Endothelial cell of umbilical vein (primary cell): Measurements from ENCODE around the gene BHLHE23. TPM values are rescaled to one million over a fixed set of nuclear protein-coding genes. Genes with fewer than 3 reads are reported as not detected.
"Not testable (repeated sequence)": the region's sequence is repeated elsewhere in the genome, so short reads cannot be mapped to it uniquely, and the experiment has no call there.

Experiments
- BruUV-seq: library from RNA; stranded (reverse); fragments of 400-500 nt; replicated peaks from 2 replicates; lab custom pipeline; 2021; lab: Mats Ljungman, UMichigan
- CTCF ChIA-PET: fragments of 300-600, 350-600 bp; sonication (Branson Sonifier 250); formaldehyde crosslinking; loops from one replicate; lab custom pipeline; 2021; ENCODE audit warnings: antibody characterized with exemption, inconsistent platforms; lab: Charles Lee
- POLR2A ChIA-PET: fragments of 300-600, 350-600 bp; sonication (Branson Sonifier 250); formaldehyde crosslinking; loops from one replicate; lab custom pipeline; 2021; ENCODE audit warnings: antibody characterized with exemption, inconsistent platforms; lab: Charles Lee
- DNase-seq: peaks from one replicate; pipeline ENCODE4 v3.0.0-alpha.2; 2011; ENCODE audit warnings: low read depth, low spot score
- FAIRE-seq: peaks from 2 replicates; lab custom pipeline; 2011; peaks lifted over from hg19 to GRCh38; lab: Jason Lieb, UNC
- H2AFZ ChIP-seq: 2 replicates; pipeline ENCODE4 v1.6.0; 2012; ENCODE audit warnings: low read depth, low read length, control low read depth, inconsistent platforms
- H3K27ac ChIP-seq: 2 replicates; pipeline ENCODE4 v1.5.1; 2011; ENCODE audit warnings: low read depth, mild to moderate bottlenecking, control low read depth, low read length, moderate library complexity; ENCODE audit not compliant: insufficient read depth
- H3K27me3 ChIP-seq, 2 experiments: 2 replicates each; pipeline versions ENCODE4 v1.6.0 to v1.6.1; 2011; ENCODE audit warnings: low read length in 2 of 2, mixed read lengths in 1 of 2; ENCODE audit not compliant: control insufficient read depth in 2 of 2, insufficient read depth in 2 of 2
- H3K36me3 ChIP-seq, 2 experiments: 2 replicates in 1 of 2; 3 replicates in 1 of 2; pipeline ENCODE4 v1.5.1; 2011; ENCODE audit warnings: low read length in 2 of 2, mild to moderate bottlenecking in 1 of 2, moderate library complexity in 1 of 2; ENCODE audit not compliant: control insufficient read depth in 2 of 2, insufficient read depth in 2 of 2; ENCODE audit errors: extremely low read depth in 1 of 2
- H3K4me1 ChIP-seq: 3 replicates; pipeline ENCODE4 v1.5.1; 2011; ENCODE audit warnings: mild to moderate bottlenecking, low read length; ENCODE audit not compliant: control insufficient read depth, insufficient read depth; ENCODE audit errors: extremely low read depth
- H3K4me2 ChIP-seq: 2 replicates; pipeline ENCODE4 v1.6.1; 2011; ENCODE audit warnings: low read length, control low read depth, mixed read lengths; ENCODE audit not compliant: insufficient read depth
- H3K4me3 ChIP-seq, 3 experiments: fragments of 200-600 bp in 1 of 3; sonication (generic), shearing (Covaris generic) in 1 of 3; replicated peaks in 1 of 3; 2 replicates each; pipeline ENCODE4 v1.5.1; 2011 to 2016; ENCODE audit warnings: control low read depth in 3 of 3, low read length in 3 of 3, mild to moderate bottlenecking in 2 of 3, inconsistent platforms in 1 of 3, low read depth in 1 of 3, moderate library complexity in 1 of 3; ENCODE audit not compliant: insufficient read depth in 1 of 3
- H3K79me2 ChIP-seq: 2 replicates; pipeline ENCODE4 v1.6.0; 2012; ENCODE audit warnings: low read length, inconsistent platforms; ENCODE audit not compliant: control insufficient read depth, insufficient read depth
- H3K9ac ChIP-seq: replicated peaks from 2 replicates; pipeline ENCODE3; 2011; ENCODE audit warnings: low read length, control low read depth; ENCODE audit not compliant: insufficient read depth; ENCODE audit errors: extremely low read depth
- H3K9me1 ChIP-seq: replicated peaks from 3 replicates; pipeline ENCODE4 v1.6.0; 2011; ENCODE audit warnings: mild to moderate bottlenecking, low read length; ENCODE audit not compliant: control insufficient read depth, insufficient read depth; ENCODE audit errors: extremely low read depth
- H3K9me3 ChIP-seq: replicated peaks from 2 replicates; pipeline ENCODE4 v1.5.1; 2012; ENCODE audit warnings: low read length, inconsistent platforms; ENCODE audit not compliant: control insufficient read depth, insufficient read depth
- H4K20me1 ChIP-seq: replicated peaks from 2 replicates; pipeline ENCODE3; 2011; ENCODE audit warnings: mild to moderate bottlenecking, low read length; ENCODE audit not compliant: control insufficient read depth, insufficient read depth; ENCODE audit errors: extremely low read depth
- EZH2 ChIP-seq: IDR thresholded peaks from 2 replicates; pipeline ENCODE4 v1.6.1; 2012; ENCODE audit warnings: borderline replicate concordance, low read depth, mild to moderate bottlenecking, moderate library complexity, low read length, inconsistent platforms; ENCODE audit not compliant: severe bottlenecking
- FOS ChIP-seq: IDR thresholded peaks from 2 replicates; pipeline ENCODE4 v1.6.1; 2011; ENCODE audit warnings: mild to moderate bottlenecking, low read length, moderate library complexity, borderline replicate concordance; ENCODE audit not compliant: insufficient read depth
- GATA2 ChIP-seq: IDR thresholded peaks from 2 replicates; pipeline ENCODE4 v1.7.0; 2011; ENCODE audit warnings: low read depth, mild to moderate bottlenecking, moderate library complexity, mixed read lengths, low read length; ENCODE audit not compliant: insufficient read length, insufficient read depth
- JUN ChIP-seq: IDR thresholded peaks from 2 replicates; pipeline ENCODE4 v1.6.1; 2011; ENCODE audit warnings: borderline replicate concordance, low read depth; ENCODE audit not compliant: insufficient read length, insufficient read depth
- MYC ChIP-seq: IDR thresholded peaks from one replicate; pipeline ENCODE4 v1.6.1; 2011; ENCODE audit warnings: mild to moderate bottlenecking, low read depth, low read length
- POLR2A ChIP-seq: IDR thresholded peaks from 2 replicates; pipeline ENCODE4 v1.6.1; 2012; ENCODE audit warnings: low read depth, mild to moderate bottlenecking, control low read depth, low read length
- POLR2AphosphoS5 ChIP-seq: IDR thresholded peaks from 2 replicates; pipeline ENCODE4 v1.6.1; 2012; ENCODE audit warnings: low read depth, mild to moderate bottlenecking, control low read depth, low read length, moderate library complexity; ENCODE audit not compliant: insufficient read depth
- dilution Hi-C: fragments of 300-500 bp; cut with MboI; formaldehyde crosslinking; loops from one replicate; pipeline ENCODE4 v1.15.0; 2019; ENCODE audit warnings: low sequenced_read_pairs; ENCODE audit not compliant: extremely low pct_ligation_motif_present
- intact Hi-C: fragments of 100-400 bp; cut with micrococcal nuclease; formaldehyde crosslinking; loops from one replicate; pipeline ENCODE4 v1.10.0; 2022
- polyA plus RNA-seq, 4 experiments: library from polyadenylated mRNA; depleted of rRNA in 3 of 4; stranded (reverse) in 3 of 4; unstranded in 1 of 4; fragments of >200 nt; gene quantifications; 2 replicates each; pipeline versions ENCODE4 v1.2.1 to v1.2.3, GENCODE V29; 2011 to 2012; ENCODE audit warnings: missing spikeins in 1 of 4
- total RNA-seq: library from RNA; stranded (reverse); gene quantifications from 2 replicates; pipeline ENCODE4 v1.2.3, GENCODE V29; 2021
- TF ChIP-seq, protein P1 (sequence below), 2 donors: IDR thresholded peaks; 1 replicate in 1 of 2; 2 replicates in 1 of 2; pipeline ENCODE4 v1.5.1; 2011; ENCODE audit warnings: low read length in 2 of 2, mild to moderate bottlenecking in 2 of 2, moderate library complexity in 2 of 2, control low read depth in 1 of 2, inconsistent platforms in 1 of 2, low read depth in 1 of 2; ENCODE audit not compliant: insufficient read depth in 1 of 2; ENCODE audit errors: extremely low read depth in 1 of 2
- TF ChIP-seq, protein P2 (sequence below): IDR thresholded peaks from 2 replicates; pipeline ENCODE4 v1.6.1; 2011; ENCODE audit not compliant: insufficient read depth, insufficient read length

BHLHE23 gene
- total and polyA plus RNA-seq, 2 donors (not counting 3 experiments of a cell fraction or from before 2014, with no cell fraction given) = not detected

GRCh38 chr20:62960446-62961309 lies 46.1 kb downstream of the BHLHE23 start:
- CTCF ChIA-PET = interaction anchor here (2.2 kb wide), 1 partner anchor 12 kb away, joined by 7 read pairs; no protein-coding TSS in a partner anchor
- DNase-seq, H3K79me2 ChIP-seq, FAIRE-seq, BruUV-seq, dilution Hi-C loops, H2AFZ ChIP-seq, intact Hi-C loops, H3K9me3 ChIP-seq, H3K27me3 ChIP-seq, POLR2A ChIA-PET, H3K4me3 ChIP-seq, H4K20me1 ChIP-seq, H3K4me1 ChIP-seq, H3K27ac ChIP-seq, H3K36me3 ChIP-seq, H3K4me2 ChIP-seq, H3K9ac ChIP-seq, H3K9me1 ChIP-seq: not testable (repeated sequence)

DNA sequence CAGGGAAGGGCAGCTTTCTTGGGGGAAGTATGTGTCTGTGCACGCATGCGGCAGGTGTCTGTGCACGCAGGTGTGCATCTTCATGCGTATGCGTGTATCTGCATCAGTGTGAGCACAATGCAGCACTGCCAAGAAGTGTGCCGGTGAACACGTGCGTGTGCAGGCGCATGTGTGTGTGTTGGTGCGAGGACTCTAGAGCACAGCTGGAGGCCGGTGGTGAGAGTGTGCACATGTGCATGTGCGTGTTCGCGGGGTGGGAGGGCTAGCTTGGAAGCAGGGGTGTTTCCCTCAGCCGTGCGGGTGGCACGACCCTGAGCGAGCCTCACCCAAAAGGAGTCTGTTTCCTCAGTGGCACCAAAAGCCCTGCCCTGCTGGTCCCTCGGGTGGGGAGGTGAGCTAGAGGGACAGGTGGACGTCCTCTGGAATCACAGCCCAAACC lies 46.7 kb downstream of the BHLHE23 start:
- dilution Hi-C loops (no loop called here), intact Hi-C loops (no loop called here)
- no peaks in the 10 kb centered on the region for H3K9me1 ChIP-seq
- ChIA-PET POLR2A (no interaction called here), CTCF (no interaction called here)
- H3K9ac ChIP-seq = no peak overlapping the region
- H3K9me3 ChIP-seq = no peaks in the 10 kb centered on the region
- no peaks in the 10 kb centered on the region for H3K27me3 ChIP-seq
- TF ChIP-seq POLR2A (no peak), EZH2 (no peak), GATA2 (no peak), POLR2AphosphoS5 (no peak), MYC (no peak), JUN (no peak), FOS (no peak)
- TF ChIP-seq, protein P1, sequence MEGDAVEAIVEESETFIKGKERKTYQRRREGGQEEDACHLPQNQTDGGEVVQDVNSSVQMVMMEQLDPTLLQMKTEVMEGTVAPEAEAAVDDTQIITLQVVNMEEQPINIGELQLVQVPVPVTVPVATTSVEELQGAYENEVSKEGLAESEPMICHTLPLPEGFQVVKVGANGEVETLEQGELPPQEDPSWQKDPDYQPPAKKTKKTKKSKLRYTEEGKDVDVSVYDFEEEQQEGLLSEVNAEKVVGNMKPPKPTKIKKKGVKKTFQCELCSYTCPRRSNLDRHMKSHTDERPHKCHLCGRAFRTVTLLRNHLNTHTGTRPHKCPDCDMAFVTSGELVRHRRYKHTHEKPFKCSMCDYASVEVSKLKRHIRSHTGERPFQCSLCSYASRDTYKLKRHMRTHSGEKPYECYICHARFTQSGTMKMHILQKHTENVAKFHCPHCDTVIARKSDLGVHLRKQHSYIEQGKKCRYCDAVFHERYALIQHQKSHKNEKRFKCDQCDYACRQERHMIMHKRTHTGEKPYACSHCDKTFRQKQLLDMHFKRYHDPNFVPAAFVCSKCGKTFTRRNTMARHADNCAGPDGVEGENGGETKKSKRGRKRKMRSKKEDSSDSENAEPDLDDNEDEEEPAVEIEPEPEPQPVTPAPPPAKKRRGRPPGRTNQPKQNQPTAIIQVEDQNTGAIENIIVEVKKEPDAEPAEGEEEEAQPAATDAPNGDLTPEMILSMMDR (IDR thresholded peaks at IDR 0.05; ENCODE audit: extremely low read depth in 1 of 2, insufficient read depth in 1 of 2, low read depth in 1 of 2, low read length in 2 of 2) = no peak
- TF ChIP-seq, protein P2, sequence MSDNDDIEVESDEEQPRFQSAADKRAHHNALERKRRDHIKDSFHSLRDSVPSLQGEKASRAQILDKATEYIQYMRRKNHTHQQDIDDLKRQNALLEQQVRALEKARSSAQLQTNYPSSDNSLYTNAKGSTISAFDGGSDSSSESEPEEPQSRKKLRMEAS = no peak
- no peak for DNase-seq
- H2AFZ ChIP-seq = no peak overlapping the region
- no TSS peak for BruUV-seq
- H3K27ac ChIP-seq = no peak overlapping the region
- peaks cover 9% of the 10 kb centered on the region for H3K79me2 ChIP-seq
- no peak overlapping the region for H3K4me3 ChIP-seq
- no peaks in the 10 kb centered on the region for H3K4me1 ChIP-seq
- peaks cover 3% of the 10 kb centered on the region in 2 experiments for H3K36me3 ChIP-seq
- H3K4me2 ChIP-seq = no peak overlapping the region
- H4K20me1 ChIP-seq = no peaks in the 10 kb centered on the region
- FAIRE-seq = no peak
